Left colon (tissue), 2 donors: ENCODE measurements around the gene SLC37A1. TPM values are rescaled to one million over a fixed set of nuclear protein-coding genes. Genes with fewer than 3 reads are reported as not detected.
A peak's percentile ranks its signal among the peaks of the same experiment; 100 is the strongest.

Experiments used
- ATAC-seq: fragments of 200-7000 bp; cut with Tn5 transposase; one replicate; pipeline ENCODE4 v1.9.1; 2020; ENCODE audit warnings: mild to moderate bottlenecking, moderate library complexity
- DNase-seq, 2 donors: peaks; one replicate each; pipeline ENCODE4 v3.0.0-alpha.2; 2020
- intact Hi-C, 2 donors: fragments of 100-400 bp; cut with DNase I in 1 of 2; cut with micrococcal nuclease in 1 of 2; formaldehyde crosslinking; loops; one replicate each; pipeline versions ENCODE4 v1.11.2 to v1.14.0; 2022; cut with DNase I, micrococcal nuclease
- total RNA-seq, 2 donors: library from RNA; stranded (reverse); fragmentation: NEBNext Ultra II Directional; extraction: Animal tissue kit (Norgen Biotek cat#: 25700); gene quantifications; one replicate each; pipeline ENCODE4 v1.2.1, GENCODE V29; 2021
- donor health status: DM: no; HTN: no; CAD: no.
- donor health status: DM: yes; HTN: yes; CAD: no.

The SLC37A1 gene
- total RNA-seq, 2 donors from 2014 or later: 63.5 to 171 TPM

- DNase-seq (peak in 1 of 2 donors; percentile 58), ATAC-seq (peak; percentile 50)
- intact Hi-C loops: loop anchor here in 1 of 2 donors (5.0 kb wide), 1 partner anchor 73 kb away; no protein-coding TSS in a partner anchor
Observed at GRCh38 chr21:42535602-42536171, 22.0 kb downstream of the SLC37A1 start.

GRCh38 chr21:42536601-42537000, 22.9 kb downstream of the SLC37A1 start:
- intact Hi-C loops: loop anchor here in 1 of 2 donors (5.0 kb wide), 1 partner anchor 74 kb away; no protein-coding TSS in a partner anchor

GRCh38 chr21:42537106-42537742, 23.6 kb downstream of the SLC37A1 start:
- no peak for ATAC-seq
- no peak for DNase-seq
- intact Hi-C loops: loop anchor here in 1 of 2 donors (5.0 kb wide), 1 partner anchor 75 kb away; no protein-coding TSS in a partner anchor

More at GRCh38 chr21:42536601-42537000, 22.9 kb downstream of the SLC37A1 start:
- no peak for DNase-seq
- ATAC-seq: no peak

DNA sequence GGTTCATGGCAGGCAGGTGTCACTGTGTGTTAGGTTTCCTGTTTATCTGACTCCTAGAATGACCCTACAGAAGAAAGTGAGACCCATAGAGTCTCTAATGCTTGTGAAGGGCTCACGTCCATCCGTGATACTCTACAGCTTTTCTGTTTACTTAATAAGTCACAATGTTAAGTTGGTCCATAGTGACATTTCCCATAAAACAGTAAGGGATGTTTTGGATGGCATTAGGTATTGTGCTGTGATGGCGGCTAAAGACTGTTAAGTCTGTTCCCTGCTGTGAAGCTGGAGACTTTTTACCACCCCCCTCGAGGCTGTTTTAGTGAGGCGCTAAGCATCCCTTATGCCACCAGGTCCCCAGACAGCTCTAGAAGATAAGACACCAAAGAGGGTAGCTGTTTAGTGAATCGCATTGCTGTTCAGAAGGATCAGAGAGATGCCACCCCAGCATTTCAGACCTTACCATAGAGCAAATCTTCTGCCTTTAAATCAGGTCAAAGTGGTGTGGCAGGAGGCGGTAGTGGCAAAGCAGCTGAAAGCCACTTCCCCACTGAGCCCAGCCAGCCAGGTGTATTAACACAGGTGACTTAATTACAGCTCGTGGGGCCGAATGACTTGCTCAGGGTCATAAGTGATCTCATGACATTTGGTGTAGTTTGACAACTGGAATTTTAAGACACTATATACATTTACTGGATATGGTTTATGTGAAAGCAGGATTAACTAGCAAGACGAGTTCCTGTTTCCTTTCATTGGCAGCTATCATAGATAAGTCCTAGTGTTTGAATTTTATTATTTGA, 25.0 kb downstream of the SLC37A1 start:
- DNase-seq (peak in 1 of 2 donors; percentile 47), ATAC-seq (peak; percentile 54)
- intact Hi-C loops: loop anchor here in 1 of 2 donors (5.0 kb wide), 1 partner anchor 76 kb away; no protein-coding TSS in a partner anchor

DNA sequence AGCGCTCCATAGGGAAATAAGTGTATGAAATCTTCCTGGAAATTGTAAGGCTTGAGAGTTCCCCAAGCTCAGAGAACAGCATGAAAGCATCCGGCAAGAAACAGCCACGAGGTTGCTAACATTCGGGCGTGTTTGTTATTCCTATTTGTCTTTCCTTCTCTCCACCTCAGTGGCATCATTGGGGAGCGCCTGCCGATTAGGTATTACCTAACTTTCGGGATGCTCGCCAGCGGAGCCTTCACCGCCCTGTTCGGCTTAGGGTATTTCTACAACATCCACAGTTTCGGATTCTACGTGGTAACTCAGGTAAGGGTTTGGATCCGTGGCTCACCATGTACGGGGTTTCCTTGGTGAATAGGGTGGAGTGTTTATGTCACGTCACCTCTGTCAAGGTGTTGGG, 25.7 kb downstream of the SLC37A1 start:
- DNase-seq (peak in 1 of 2 donors; percentile 23), ATAC-seq (no peak)
- intact Hi-C loops: loop anchor here in 1 of 2 donors (5.0 kb wide), 1 partner anchor 77 kb away; no protein-coding TSS in a partner anchor

DNA sequence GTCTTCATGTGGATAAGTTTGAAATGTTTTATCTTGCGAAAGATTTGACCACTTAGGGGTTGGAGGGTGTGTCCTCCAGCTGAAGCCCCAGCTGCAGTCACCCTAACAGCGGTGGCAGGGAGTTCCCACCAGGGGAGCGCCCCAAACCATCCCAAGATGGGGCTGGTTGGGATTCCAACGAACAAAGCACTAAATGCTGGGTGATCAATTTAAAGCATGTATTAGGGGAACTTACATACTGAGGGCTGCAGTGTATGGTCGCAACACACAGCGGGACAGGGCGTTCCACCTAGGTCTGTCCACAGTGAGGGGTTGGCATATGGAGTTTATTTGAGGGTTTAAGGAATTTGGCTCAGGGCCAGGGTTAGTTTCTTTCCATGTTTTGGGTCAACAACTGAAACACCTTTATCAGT, 26.3 kb downstream of the SLC37A1 start:
- intact Hi-C loops: loop anchor here in 1 of 2 donors (5.0 kb wide), 1 partner anchor 78 kb away; no protein-coding TSS in a partner anchor
- DNase-seq (peak in 1 of 2 donors; percentile 22), ATAC-seq (no peak)

- intact Hi-C loops: no loop called here
- DNase-seq: no peak
- no peak for ATAC-seq
Observed at GRCh38 chr21:42540396-42540795, 26.7 kb downstream of the SLC37A1 start.

GRCh38 chr21:42541174-42541573, 27.5 kb downstream of the SLC37A1 start:
- peak in 1 of 2 donors; percentile 12 for DNase-seq

DNA sequence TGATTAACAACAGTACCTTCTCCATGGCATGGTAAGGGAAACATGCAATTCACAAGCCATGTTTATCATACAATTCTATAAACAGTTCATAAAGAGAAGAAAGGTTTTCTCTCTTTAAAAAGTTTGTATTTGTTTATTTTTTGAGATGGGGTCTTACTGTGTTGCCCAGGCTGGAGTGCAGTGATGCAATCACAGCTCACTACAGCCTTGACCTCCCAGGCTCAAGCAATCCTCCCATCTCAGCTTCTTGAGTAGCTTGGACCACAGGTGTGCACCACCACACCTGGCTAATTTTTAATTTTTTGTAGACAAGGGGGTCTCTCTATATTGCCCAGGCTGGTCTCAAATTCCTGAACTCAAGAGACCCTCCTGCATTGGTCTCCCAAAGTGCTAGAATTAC, 28.0 kb downstream of the SLC37A1 start:
- no peak for DNase-seq
- no peak for ATAC-seq
- intact Hi-C loops: no loop called here

More at GRCh38 chr21:42541174-42541573, 27.5 kb downstream of the SLC37A1 start:
- no peak for ATAC-seq
- intact Hi-C loops: no loop called here

- ATAC-seq (no peak), DNase-seq (peak in 1 of 2 donors; percentile 14)
Observed at GRCh38 chr21:42542196-42542595, 28.5 kb downstream of the SLC37A1 start.

GRCh38 chr21:42542596-42542995, 28.9 kb downstream of the SLC37A1 start:
- no peak for ATAC-seq
- intact Hi-C loops: no loop called here
- peak in 1 of 2 donors; percentile 15 for DNase-seq

More at GRCh38 chr21:42542196-42542595, 28.5 kb downstream of the SLC37A1 start:
- intact Hi-C loops: no loop called here

GRCh38 chr21:42543106-42543847, 29.6 kb downstream of the SLC37A1 start:
- intact Hi-C loops: no loop called here
- DNase-seq (peak in 1 of 2 donors; percentile 18), ATAC-seq (no peak)

- DNase-seq (peak in 1 of 2 donors; percentile 20), ATAC-seq (no peak)
- intact Hi-C loops: no loop called here
Observed at GRCh38 chr21:42544544-42544943, 30.9 kb downstream of the SLC37A1 start.

DNA sequence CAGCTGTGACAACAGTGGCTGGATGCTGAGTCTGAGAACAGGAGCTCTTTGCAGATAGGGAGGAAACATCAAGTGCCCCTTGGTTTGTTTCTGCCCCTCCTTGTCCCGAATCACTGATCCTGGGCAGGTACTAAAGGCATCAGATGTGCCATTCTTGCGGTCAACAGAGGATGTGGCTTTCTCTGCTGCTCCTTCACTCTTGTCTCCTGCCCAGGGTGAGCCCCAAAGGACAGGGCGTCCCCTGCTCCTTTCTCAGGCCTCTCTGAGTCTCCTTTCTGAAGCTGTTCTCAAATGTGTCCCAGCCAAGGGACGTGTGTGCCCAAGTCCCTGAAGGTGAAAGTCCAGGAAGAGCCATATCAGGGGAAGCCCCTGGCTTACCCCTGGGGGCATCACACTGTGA, 31.7 kb downstream of the SLC37A1 start:
- peak in 1 of 2 donors; percentile 13 for DNase-seq
- intact Hi-C loops: no loop called here
- ATAC-seq: no peak

- no peak for ATAC-seq
Observed at GRCh38 chr21:42545745-42546144, 32.1 kb downstream of the SLC37A1 start.

GRCh38 chr21:42546433-42546832, 32.8 kb downstream of the SLC37A1 start:
- peak in 1 of 2 donors; percentile 11 for DNase-seq
- intact Hi-C loops: no loop called here
- no peak for ATAC-seq

More at GRCh38 chr21:42545745-42546144, 32.1 kb downstream of the SLC37A1 start:
- DNase-seq: peak in 1 of 2 donors; percentile 4
- intact Hi-C loops: no loop called here

- ATAC-seq (no peak), DNase-seq (peak in 1 of 2 donors; percentile 20)
Observed at GRCh38 chr21:42547001-42547905, 33.6 kb downstream of the SLC37A1 start.

More at GRCh38 chr21:42547001-42547905, 33.6 kb downstream of the SLC37A1 start:
- intact Hi-C loops: no loop called here
